ENCODE measurements around the gene CIB1. TPM values are rescaled to one million over a fixed set of nuclear protein-coding genes. Genes with fewer than 3 reads are reported as not detected.
A peak's percentile ranks its signal among the peaks of the same experiment; 100 is the strongest.

Gene CIB1
- total RNA-seq, 1 donor from 2014 or later: 62.8 TPM

DNA sequence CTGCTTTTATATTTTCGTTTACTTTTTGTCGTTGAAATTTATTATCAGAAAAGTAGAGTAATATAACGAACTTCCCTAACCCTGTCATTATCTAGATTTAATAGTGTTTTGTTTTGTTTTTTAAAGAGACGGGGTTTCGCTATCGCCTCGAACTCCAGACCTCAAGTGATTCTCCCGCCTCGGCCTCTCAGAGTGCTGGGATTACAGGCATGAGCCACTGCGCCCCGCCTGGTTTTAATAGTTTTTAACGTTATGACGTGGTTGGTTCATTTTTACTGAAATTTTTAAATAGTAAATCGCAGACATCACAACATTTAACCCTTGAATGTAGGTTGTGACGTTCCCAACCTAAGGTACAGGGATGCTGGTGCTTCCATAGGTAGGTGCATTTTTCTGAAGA is 32.7 kb upstream of the CIB1 start:
- peaks cover 38% of the 10 kb centered on the region for H3K36me3 ChIP-seq
- TF ChIP-seq, protein P1, sequence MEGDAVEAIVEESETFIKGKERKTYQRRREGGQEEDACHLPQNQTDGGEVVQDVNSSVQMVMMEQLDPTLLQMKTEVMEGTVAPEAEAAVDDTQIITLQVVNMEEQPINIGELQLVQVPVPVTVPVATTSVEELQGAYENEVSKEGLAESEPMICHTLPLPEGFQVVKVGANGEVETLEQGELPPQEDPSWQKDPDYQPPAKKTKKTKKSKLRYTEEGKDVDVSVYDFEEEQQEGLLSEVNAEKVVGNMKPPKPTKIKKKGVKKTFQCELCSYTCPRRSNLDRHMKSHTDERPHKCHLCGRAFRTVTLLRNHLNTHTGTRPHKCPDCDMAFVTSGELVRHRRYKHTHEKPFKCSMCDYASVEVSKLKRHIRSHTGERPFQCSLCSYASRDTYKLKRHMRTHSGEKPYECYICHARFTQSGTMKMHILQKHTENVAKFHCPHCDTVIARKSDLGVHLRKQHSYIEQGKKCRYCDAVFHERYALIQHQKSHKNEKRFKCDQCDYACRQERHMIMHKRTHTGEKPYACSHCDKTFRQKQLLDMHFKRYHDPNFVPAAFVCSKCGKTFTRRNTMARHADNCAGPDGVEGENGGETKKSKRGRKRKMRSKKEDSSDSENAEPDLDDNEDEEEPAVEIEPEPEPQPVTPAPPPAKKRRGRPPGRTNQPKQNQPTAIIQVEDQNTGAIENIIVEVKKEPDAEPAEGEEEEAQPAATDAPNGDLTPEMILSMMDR (IDR thresholded peaks at IDR 0.05): no peak
- peak; percentile 54 for DNase-seq
- H3K4me3 ChIP-seq: peak overlapping the region; percentile 92
- intact Hi-C loops (cut with DNase I): no loop called here
- no peaks in the 10 kb centered on the region for H3K9me3 ChIP-seq
- no peaks in the 10 kb centered on the region for H3K27me3 ChIP-seq
- peak overlapping the region; percentile 94 for H3K27ac ChIP-seq
- peaks cover 50% of the 10 kb centered on the region for H3K4me1 ChIP-seq
- ATAC-seq: no peak

DNA sequence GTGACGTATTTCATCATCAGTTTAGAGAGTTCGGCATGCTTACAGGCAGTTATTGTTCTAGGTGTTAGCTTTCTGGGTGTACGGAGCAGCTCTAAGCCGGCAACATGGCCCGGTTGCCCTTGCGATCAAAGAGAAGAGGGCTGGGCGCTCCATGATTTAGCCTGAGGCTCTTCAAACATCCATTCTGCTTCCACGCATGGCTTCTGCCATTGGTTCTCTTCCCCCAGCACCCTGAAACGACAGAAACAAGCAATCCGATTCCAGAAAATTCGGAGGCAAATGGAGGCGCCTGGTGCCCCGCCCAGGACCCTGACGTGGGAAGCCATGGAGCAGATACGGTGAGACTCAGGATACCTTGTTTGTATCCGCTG is 32.3 kb upstream of the CIB1 start:
- ATAC-seq (peak; percentile 23), DNase-seq (peak; percentile 72)
- Histone ChIP-seq H3K4me1 (peaks cover 46% of the 10 kb centered on the region), H3K36me3 (peaks cover 34% of the 10 kb centered on the region), H3K27me3 (no peaks in the 10 kb centered on the region), H3K4me3 (peak overlapping the region; percentile 92), H3K9me3 (no peaks in the 10 kb centered on the region), H3K27ac (peak overlapping the region; percentile 94)
- TF ChIP-seq, protein P1 (IDR thresholded peaks at IDR 0.05): no peak
- intact Hi-C loops (cut with DNase I): no loop called here

DNA sequence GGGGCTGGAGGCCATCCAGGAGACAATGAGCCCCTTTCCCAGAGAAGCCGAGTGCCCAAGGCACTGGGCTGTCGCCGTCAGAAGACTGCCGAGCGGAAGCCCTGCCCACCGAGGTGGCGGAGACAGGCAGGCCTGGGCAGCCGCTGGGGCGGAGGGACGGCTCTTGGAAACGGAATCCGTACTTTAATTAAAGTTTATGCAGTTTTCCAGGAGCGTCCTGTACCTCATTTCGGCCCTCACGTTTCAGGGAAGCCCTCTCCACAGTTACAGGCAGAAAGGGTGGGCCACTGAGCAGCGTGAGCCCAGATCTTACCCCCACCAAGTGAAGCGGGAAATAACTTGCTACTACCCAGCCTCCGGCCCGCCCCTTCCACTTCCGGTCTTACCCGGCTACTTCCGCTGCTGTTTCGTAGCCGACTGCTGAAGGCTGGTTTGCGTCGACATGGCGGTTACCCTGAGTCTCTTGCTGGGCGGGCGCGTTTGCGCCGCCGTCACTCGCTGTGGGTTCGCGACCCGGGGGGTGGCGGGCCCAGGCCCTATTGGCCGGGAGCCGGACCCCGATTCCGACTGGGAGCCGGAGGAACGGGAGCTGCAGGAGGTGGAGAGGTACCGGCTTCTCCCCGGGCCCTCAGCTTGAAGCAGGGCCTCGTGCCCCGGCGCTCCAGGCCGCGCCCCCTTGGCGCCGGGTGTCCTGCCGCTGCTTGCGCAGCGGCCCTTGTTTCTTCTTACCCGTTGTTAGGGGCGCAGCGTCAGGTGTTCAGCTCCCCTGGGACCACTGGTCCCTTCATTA is 31.7 kb upstream of the CIB1 start, which contains the start of gene NGRN:
TSS of gene NGRN (plus strand) at position 402 of the 790 bp plus-strand sequence. CDS start at position 443, 41 bp downstream.
- H3K9me3 ChIP-seq: no peaks in the 10 kb centered on the region
- H3K36me3 ChIP-seq: peaks cover 28% of the 10 kb centered on the region
- H3K27ac ChIP-seq: peak within 1 kb of the TSS; percentile 94
- peak within 1 kb of the TSS; percentile 92 for H3K4me3 ChIP-seq
- intact Hi-C loops (cut with DNase I): no loop called here
- DNase-seq (peak; percentile 97), ATAC-seq (peak; percentile 96)
- H3K27me3 ChIP-seq: no peaks in the 10 kb centered on the region
- TF ChIP-seq, protein P1 (IDR thresholded peaks at IDR 0.05): no peak
- H3K4me1 ChIP-seq: peaks cover 42% of the 10 kb centered on the region

DNA sequence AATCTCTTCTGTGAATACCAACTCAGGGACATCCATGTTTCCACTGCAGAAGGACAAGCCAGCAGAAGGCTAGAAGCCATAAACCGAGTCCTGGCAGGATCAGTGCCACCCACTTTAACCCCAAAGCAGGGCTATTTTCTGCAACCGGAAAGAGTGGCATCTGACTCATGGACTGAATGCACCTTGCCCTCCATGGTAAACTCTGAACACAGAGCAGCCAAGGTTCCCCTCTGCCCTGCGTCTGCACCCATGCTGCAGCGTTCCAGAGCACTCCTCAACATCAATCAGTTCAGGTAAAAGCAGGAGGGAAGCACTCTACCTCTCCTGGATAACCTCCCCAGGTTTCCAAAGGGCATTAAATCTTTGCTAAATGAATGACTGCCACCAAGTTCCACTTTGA is 30.9 kb upstream of the CIB1 start:
- ATAC-seq: peak; percentile 53

DNA sequence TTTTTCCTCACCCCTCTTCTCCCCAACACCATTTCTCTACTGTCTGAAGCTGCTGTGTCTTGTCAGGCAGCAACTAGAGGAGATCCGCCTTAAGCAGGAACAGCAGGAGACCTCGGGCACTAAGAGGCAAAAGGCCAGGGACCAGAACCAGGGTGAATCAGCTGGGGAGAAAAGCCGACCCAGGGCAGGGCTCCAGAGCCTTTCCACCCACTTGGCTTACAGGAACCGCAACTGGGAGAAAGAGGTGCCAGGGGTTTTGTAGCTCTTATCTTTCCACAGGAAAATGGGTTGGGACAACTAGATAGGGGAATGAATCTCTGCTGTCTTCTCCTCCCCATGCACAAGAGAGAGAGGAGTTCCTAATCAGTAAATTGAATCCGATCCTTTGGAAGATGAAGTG is 28.7 kb upstream of the CIB1 start:
- no peak for DNase-seq
- ATAC-seq: no peak
- Histone ChIP-seq H3K4me1 (peaks cover 19% of the 10 kb centered on the region), H3K36me3 (peaks cover under 1% of the 10 kb centered on the region), H3K9me3 (no peaks in the 10 kb centered on the region), H3K27ac (no peak overlapping the region), H3K27me3 (no peaks in the 10 kb centered on the region), H3K4me3 (no peak overlapping the region)
- intact Hi-C loops (cut with DNase I): no loop called here
- TF ChIP-seq, protein P1 (IDR thresholded peaks at IDR 0.05): no peak

More for the DNA sequence above, 30.9 kb upstream of the CIB1 start:
- Histone ChIP-seq H3K27me3 (no peaks in the 10 kb centered on the region), H3K27ac (peak overlapping the region; percentile 94), H3K9me3 (no peaks in the 10 kb centered on the region), H3K4me3 (peak overlapping the region; percentile 92), H3K36me3 (peaks cover 20% of the 10 kb centered on the region), H3K4me1 (peaks cover 34% of the 10 kb centered on the region)
- TF ChIP-seq, protein P1 (IDR thresholded peaks at IDR 0.05): no peak
- intact Hi-C loops (cut with DNase I): no loop called here
- DNase-seq: peak; percentile 62

All from upper lobe of right lung (tissue), 1 donor.